ENCODE results near the gene MAST2. TPM values are rescaled to one million over a fixed set of nuclear protein-coding genes. Genes with fewer than 3 reads are reported as not detected.
"Not testable (repeated sequence)": the region's sequence is repeated elsewhere in the genome, so short reads cannot be mapped to it uniquely, and the experiment has no call there.

The MAST2 gene
- total RNA-seq, 2 donors from 2014 or later, result 25.2 to 81.3 TPM

DNA sequence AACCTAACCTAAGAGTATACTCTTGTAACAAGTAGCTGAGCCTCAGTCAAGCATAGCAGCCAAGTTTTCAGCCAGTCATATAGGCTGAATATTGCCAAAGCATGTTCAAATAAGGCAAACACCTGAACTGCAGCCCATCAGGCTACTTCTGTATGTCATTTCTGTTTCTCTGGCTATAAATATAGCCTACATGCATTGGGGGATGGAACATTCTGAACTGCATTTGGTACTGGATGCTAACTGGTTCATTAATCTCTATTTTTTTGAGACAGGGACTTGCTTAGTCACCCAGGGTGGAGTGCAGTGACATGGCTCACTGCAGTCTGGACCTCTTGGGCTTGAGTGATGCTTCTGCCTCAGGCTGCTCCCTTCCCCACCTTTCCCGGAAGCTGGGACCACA, 37.3 kb downstream of the MAST2 start:
- no peak for DNase-seq (ENCODE audit: low spot score)

DNA sequence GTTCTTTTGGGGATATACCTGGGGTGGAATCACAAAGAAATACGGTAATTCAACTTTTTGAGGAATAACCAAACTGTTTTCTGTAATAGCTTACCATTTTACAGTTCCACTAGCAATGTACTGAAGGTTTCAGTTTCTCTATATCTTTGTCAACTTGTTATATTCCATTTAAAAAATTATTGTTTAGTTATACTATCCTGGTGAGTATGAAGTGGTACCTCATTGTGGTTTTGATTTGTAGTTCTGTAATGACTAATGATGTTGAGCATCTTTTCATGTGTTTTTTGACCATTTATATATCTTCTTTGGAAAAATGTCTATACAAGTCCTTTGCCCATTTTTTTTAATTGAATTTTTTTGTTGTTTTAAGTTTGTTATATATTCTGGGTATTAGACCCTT, 39.4 kb downstream of the MAST2 start:
- H3K4me3 ChIP-seq, result no peak overlapping the region
- no peak for DNase-seq (ENCODE audit: low spot score)
- H3K36me3 ChIP-seq, result no peaks in the 10 kb centered on the region
- TF ChIP-seq POLR2A (IDR thresholded peaks at IDR 0.05) (no peak), POLR2AphosphoS5 (IDR thresholded peaks at IDR 0.05) (no peak)
- TF ChIP-seq, protein P1, sequence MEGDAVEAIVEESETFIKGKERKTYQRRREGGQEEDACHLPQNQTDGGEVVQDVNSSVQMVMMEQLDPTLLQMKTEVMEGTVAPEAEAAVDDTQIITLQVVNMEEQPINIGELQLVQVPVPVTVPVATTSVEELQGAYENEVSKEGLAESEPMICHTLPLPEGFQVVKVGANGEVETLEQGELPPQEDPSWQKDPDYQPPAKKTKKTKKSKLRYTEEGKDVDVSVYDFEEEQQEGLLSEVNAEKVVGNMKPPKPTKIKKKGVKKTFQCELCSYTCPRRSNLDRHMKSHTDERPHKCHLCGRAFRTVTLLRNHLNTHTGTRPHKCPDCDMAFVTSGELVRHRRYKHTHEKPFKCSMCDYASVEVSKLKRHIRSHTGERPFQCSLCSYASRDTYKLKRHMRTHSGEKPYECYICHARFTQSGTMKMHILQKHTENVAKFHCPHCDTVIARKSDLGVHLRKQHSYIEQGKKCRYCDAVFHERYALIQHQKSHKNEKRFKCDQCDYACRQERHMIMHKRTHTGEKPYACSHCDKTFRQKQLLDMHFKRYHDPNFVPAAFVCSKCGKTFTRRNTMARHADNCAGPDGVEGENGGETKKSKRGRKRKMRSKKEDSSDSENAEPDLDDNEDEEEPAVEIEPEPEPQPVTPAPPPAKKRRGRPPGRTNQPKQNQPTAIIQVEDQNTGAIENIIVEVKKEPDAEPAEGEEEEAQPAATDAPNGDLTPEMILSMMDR (IDR thresholded peaks at IDR 0.05), result no peak
- H3K27me3 ChIP-seq (replicated peaks; ENCODE audit: insufficient read depth), result no peaks in the 10 kb centered on the region
- intact Hi-C loops (cut with DNase I), result no loop called here
- no peak overlapping the region for H3K27ac ChIP-seq
- no peaks in the 10 kb centered on the region for H3K9me3 ChIP-seq
- 88% methylated on average over 1 of the region's 1 CpG for WGBS
- no peaks in the 10 kb centered on the region for H3K4me1 ChIP-seq (replicated peaks)

More for the DNA sequence above, 37.3 kb downstream of the MAST2 start:
- Histone ChIP-seq H3K27me3 (replicated peaks; ENCODE audit: insufficient read depth) (no peaks in the 10 kb centered on the region), H3K4me3 (no peak overlapping the region), H3K4me1 (replicated peaks) (no peaks in the 10 kb centered on the region), H3K9me3 (no peaks in the 10 kb centered on the region), H3K36me3 (no peaks in the 10 kb centered on the region), H3K27ac (no peak overlapping the region)
- intact Hi-C loops (cut with DNase I), result no loop called here
- TF ChIP-seq, protein P1 (IDR thresholded peaks at IDR 0.05), result no peak
- TF ChIP-seq POLR2A (IDR thresholded peaks at IDR 0.05), result no peak
- TF ChIP-seq POLR2AphosphoS5 (IDR thresholded peaks at IDR 0.05), result no peak
- WGBS, result 86% methylated on average over 1 of the region's 1 CpG

DNA sequence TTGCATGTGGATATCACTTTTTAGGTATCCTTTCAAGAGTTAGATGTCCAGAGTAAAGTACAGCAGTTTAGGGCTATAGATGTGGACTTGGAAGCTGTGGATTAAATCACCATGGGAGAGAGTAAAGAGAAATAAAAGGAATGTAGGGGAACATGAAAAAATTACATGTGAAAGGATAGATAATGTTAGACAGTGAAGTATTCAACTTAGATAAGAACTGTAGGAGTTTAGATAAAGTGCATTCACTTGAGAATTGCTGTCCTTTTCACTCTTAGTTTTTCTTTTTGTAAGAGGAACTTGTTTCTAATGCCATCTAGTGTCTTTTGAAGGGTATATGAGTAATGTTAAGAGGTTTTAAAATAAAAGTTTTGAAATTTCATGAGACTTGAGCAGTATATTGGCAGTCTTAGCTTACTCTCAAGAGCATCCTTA, 40.1 kb downstream of the MAST2 start:
- Histone ChIP-seq H3K36me3 (no peaks in the 10 kb centered on the region), H3K27me3 (replicated peaks; ENCODE audit: insufficient read depth) (no peaks in the 10 kb centered on the region), H3K9me3 (no peaks in the 10 kb centered on the region), H3K27ac (no peak overlapping the region), H3K4me1 (replicated peaks) (no peaks in the 10 kb centered on the region), H3K4me3 (no peak overlapping the region)
- TF ChIP-seq POLR2AphosphoS5 (IDR thresholded peaks at IDR 0.05) (no peak), POLR2A (IDR thresholded peaks at IDR 0.05) (no peak)
- TF ChIP-seq, protein P1 (IDR thresholded peaks at IDR 0.05), result no peak
- no peak for DNase-seq (ENCODE audit: low spot score)
- intact Hi-C loops (cut with DNase I), result no loop called here

DNA sequence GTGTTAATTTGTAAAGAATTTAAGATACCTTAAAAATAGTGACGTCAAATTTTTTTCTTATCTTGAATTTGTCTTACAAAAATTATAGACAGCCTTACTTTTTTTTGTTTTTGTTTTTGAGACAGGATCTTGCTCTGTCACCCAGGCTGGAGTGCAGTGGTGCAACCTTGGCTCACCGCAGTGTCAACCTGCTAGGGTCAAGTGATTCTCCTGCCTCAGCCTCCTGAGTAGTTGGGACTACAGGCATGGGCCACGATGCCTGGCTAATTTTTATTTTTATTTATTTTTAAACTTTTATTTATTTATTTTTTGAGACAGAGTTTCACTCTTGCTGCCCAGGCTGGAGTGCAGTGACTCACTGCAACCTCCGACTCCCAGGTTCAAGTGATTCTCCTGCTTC, 40.6 kb downstream of the MAST2 start:
- H3K27ac ChIP-seq; intact Hi-C loops (cut with DNase I); H3K4me1 ChIP-seq (replicated peaks); H3K27me3 ChIP-seq (replicated peaks; ENCODE audit: insufficient read depth); DNase-seq (ENCODE audit: low spot score); H3K9me3 ChIP-seq; H3K36me3 ChIP-seq; H3K4me3 ChIP-seq: not testable (repeated sequence)
- 77% methylated on average over 4 of the region's 4 CpGs for WGBS

DNA sequence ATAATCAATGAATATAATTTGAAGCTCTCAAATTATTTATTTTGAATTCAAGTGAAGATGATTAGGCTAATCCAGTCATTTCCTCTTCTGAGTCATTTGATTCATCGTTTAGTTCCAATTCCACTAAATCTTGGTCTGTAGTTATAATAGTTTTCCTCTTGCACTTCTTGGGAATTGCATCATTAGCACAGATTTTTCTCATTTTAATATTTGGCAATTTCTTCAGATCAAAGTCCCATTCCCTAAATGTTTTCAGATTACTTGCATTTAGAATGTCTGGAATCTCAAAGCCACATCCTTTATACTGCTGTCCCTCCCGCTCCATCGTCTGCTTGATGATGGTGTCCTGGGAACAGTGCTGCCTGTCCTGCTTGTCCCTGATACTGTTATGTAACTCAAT, 43.5 kb downstream of the MAST2 start:
- no peak overlapping the region for H3K4me3 ChIP-seq
- WGBS, result 80% methylated on average over 3 of the region's 3 CpGs
- no peak for DNase-seq (ENCODE audit: low spot score)
- no peaks in the 10 kb centered on the region for H3K27me3 ChIP-seq (replicated peaks; ENCODE audit: insufficient read depth)
- no peaks in the 10 kb centered on the region for H3K9me3 ChIP-seq
- H3K4me1 ChIP-seq (replicated peaks), result no peaks in the 10 kb centered on the region
- H3K27ac ChIP-seq, result no peak overlapping the region
- TF ChIP-seq POLR2AphosphoS5 (IDR thresholded peaks at IDR 0.05), result no peak
- no peak for TF ChIP-seq POLR2A (IDR thresholded peaks at IDR 0.05)
- TF ChIP-seq, protein P1 (IDR thresholded peaks at IDR 0.05), result no peak
- no peaks in the 10 kb centered on the region for H3K36me3 ChIP-seq
- intact Hi-C loops (cut with DNase I), result no loop called here

All from prostate gland (tissue), 2 donors.